ENCODE data around the gene GLRA1.
"Not testable (repeated sequence)": the region's sequence is repeated elsewhere in the genome, so short reads cannot be mapped to it uniquely, and the experiment has no call there.

Gene GLRA1

DNA sequence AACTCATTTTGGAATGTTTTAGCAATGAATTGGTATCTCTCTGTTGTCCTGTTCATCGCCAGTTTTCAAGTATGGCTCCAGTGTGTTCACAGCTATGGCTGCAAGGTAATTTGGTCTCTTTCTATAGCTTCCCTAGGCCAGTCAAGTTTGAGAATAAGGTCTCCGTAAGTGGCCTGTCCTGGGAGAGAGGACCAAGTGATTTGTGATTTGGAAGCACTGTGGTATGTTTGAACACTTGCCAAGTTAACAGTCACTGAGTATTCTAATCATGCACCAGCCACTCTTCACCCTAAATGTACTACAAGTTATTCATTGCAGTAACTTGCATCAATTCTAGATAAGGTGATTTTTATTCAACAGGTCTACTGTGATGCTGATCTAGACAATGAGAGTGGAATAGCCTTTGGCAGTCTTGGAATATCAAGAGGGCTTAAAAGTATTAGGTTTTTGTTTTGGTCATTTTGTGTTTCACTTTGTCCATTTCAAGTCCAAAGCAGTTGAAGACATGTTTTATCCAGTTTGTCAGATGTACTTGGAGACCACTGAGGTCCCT lies 111.8 kb downstream of the GLRA1 start:
- no peak for DNase-seq

DNA sequence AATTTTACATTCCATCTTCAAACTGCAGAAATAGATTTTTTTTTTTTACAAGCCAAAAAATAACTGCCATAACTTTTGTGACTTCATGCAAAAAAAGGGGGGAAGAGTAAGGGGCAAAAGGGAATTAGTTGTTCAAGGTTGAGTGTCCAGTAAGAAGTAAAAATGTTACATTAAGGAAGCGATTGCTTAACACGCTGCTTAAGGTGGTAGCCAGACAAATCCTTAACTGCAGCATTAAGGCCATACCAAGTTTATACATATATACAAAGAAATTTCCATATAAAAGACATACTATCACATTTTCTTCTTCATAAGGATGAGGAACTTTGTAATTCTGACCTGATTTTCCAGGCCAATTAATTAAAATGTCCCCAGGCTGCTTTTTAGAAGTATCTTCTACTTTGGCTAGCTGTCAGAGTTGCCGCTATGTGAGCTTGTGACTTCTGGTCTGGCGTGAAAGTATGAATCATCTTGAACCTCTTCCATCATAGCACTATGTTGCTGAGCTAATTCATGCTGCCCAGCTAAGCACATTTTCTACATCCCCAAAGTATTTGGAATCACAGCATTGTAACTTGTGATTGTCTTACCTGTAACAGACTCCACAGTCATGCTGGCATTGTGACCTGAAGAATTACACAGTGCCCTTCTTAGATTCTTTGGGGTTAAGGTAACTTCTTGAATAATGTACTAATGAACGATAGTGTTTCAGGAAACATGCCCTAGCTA lies 112.9 kb downstream of the GLRA1 start:
- no peak for DNase-seq

DNA sequence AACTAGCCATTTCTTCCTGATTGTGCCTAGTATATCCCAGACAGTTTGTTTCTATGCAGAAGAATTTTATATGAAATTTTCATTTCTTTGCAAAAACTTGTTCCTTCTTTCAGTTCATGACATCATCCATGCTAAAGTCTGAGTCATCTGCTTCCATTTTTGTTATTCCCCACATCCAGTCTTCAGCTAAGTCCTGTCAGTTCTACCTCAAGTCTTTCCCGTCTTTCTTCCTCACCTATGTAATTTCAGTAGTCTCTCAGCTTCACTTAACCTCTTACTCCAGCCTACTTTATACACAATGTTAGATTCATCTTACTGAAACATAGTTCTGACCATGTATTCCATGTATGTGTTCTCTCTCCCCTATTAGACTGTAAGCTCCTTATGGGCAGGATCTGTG lies 113.8 kb downstream of the GLRA1 start:
- no peak for DNase-seq

DNA sequence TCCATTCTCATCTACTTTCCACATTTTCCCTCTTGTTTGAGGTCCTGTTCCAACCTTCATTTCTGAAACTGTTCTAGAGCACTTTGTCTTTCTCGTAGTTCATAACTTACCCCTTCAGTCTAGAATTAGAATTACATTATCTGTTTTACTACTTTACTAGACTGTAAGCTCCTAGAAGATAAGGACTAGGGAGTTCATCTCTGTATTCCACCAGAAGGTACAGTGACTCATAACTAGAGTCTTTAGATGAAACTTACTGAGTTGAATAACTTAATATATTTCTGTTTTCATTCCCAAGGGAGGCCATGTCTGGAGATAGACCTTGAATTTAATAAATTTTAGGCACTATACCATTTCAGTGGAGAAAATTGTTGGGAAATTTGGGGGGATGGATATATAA lies 114.2 kb downstream of the GLRA1 start:
- DNase-seq: no peak

DNA sequence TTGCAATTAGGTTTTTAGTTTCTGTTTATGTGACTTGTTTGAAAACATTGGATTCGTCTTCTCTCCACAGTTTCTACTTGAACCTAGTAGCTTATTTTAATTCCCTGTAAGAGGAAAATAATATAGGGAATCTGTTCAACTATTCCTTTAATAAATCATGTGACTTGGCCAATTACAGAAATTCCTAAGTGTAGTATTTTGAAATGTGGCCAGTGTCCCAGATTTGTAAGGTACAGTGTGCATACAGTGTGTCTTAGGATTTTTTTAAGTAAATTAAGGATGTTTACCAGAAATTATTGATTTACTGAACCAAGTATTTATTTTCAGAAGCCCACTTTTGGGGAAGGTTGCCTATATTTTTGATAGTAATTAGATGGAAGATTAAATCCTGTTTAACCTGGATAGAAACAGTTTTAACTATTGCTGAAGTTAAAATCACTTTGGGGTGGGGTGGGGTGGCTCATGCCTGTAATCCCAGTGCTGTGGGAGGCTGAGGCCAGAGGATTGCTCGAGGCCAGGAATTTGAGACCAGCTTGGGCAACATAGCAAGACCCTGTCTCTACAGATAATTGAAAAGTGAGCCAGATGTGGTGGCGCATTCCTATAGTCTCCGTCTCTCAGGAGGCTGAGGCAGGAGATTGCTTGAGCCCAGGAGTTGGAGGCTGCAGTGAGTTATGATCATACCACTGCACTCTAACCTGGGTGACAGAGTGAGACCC lies 116.0 kb downstream of the GLRA1 start:
- DNase-seq: no peak

DNA sequence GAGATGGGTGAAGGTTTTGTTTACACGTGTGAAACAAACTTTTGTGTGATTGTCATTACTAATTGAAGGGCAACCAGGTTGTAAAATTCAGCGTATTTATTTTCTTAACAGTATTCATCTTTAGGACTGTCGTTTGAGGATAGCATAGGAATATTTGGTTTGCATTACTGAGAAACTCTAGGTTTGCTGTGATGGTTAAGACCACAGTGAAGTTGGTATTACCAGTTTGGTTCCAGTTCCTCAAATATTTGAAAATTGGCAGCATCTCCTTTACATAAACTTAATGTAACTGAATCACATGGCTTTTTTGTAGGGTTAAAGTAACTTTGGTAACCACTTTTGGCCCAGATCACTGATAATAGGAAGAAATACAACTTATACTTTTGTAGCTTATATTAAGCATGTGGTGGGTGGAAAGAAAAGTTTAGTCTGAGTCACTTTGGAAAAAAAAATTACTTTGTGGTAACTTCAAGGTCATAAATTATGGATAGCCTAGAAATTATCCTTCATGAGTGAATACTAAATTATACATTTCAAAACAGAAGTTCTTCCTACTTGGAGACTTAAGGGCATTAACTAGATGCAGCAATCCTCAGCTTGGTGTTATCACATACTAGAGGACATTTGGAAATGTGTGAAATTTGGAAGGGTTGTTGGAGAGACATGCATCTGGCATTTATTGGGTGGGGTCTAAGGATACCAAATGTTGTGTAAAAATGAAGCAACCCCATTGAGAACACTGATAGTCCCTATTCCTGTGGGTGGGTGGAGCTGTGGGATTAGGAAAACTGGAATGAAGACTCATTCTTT lies 119.0 kb downstream of the GLRA1 start:
- DNase-seq: no peak

DNA sequence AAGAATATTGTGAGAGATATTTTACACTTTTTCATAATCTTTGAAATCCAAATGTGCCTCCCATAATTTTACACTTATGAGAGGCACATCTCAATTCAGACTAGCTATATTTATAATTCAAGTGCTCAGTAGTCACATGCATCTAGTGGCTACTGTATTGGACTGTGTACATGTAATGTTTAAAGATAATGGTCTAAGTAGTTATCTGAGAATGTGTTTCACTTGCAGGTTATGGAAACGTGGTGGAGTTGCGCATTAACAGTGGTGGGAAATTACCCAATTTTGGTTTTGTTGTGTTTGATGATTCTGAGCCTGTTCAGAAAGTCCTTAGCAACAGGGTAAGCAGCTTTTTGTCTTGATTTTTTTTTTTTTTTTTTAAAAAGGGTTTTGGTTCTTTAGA lies 124.1 kb downstream of the GLRA1 start:
- no peak for DNase-seq

DNA sequence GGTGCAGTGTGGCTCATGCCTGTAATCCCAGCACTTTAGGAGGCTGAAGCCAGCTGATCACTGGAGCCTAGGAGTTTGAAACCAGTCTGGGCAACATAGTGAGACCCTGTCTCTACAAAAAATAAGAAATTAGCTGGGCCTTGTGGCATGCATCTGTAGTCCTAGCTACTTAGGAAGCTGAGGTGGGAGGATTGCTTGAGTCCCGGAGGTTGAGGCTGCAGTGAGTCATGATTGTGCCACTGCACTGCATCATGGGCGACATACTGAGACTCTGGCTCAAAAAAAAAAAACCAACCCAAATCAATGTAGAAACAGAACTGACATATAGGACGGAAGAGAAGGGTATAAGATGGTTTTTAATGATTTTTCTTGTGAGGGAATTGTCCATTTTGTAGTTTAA lies 125.2 kb downstream of the GLRA1 start:
- DNase-seq: no peak

DNA sequence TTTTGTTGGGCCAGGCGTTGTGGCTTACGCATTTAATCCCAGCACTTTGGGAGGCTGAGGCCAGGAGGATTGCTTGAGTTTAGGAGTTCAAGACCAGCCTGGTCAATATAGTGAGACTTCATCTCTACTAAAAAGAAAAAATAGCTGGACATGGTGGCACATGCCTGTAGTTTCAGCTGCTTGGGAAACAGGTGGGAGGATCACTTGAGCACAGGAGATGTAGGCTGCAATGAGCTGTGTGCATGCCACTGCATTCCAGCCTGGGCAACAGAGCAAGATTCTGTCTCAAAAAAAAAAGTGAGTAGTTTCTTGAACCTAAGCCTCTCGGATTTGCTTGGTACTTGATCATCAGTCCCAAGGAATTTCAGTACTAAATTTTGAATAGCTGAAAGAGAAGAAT lies 126.0 kb downstream of the GLRA1 start:
- DNase-seq: no peak

DNA sequence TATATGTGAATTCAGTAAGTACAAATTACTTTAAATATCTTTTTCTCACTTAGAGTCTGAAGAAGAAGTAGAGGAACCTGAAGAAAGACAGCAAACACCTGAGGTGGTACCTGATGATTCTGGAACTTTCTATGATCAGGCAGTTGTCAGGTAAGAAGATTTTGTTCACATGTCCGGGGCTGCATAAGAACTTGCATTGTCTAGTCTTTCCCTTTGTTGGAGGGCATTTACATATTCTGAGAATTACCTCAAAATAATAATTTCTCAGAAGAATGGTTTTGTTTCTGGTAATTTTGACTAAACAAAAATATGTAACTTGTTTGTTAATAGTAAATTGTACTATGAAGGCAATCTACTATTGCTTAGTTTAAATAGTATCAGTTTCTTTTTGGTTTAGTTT lies 129.2 kb downstream of the GLRA1 start:
- no peak for DNase-seq

DNA sequence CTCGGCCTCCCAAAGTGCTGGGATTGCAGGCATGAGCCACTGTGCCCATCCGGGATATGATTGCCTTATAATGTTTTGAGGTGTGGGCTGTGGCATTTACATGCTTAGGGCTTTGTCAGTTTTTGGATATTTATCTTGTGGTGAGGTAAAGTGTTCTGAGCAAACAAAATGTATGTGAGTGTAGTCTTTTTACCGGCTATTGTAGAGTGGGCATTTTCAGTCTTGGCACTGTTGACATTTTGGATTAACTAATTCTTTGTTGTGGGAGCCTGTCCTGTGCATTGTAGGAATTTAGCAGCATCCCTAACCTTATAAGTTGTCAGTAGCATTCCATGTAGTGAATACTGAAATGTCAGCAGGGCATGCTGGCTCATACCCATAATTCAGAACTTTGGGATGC lies 131.3 kb downstream of the GLRA1 start:
- no peak for DNase-seq

DNA sequence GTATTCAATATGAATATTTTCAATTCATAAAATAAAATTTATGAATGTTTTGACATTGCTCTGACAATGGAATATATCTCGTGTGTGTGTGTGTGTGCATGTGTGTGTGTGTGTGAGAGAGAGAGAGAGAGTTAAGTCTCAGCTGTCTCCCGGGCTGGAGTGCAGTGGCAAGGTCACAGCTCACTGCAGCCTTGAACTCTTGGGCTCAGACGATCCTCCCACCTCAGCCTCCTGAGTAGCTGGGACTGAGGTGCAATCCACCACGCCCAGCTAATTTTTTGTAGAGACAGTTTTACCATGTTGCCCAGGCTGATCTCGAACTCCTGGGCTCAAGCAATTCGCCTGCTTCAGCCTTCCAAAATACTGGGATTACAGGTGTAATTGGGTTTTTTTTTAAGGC lies 136.8 kb downstream of the GLRA1 start:
- no peak for DNase-seq

DNA sequence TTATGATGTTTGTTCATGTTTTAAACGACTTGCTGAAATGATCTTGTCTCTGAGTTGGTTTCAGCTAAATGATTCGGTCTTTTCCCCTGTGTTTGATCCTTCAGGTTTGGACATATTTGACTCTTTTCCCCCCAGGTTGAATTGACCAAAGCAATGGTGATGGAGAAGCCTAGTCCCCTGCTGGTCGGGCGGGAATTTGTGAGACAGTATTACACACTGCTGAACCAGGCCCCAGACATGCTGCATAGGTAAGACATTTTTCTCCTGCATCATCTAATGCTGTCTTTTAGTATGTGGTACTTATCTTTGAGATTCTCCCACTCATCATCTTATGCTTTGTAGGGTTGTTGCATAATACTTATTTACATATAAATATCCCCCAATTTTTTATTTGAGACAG lies 138.2 kb downstream of the GLRA1 start:
- DNase-seq: no peak

DNA sequence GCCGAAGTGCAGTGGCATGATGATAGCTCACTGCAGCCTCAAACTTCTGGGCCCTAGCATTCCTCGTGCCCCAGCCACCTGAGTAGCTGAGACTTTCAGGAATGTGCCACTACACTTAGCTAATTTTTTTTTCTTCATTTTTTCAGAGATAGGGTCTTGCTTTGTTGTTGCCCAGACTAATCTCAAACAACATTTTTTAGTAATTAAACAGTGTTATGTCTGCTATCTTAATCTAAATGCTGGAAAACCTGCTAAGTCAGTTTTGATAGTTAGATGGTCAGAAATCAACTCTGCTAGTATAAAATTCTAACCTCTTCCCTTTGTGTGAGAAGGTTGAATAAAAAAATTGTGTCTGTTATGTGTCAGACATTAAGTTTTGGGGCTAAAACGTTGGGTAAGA lies 140.5 kb downstream of the GLRA1 start:
- no peak for DNase-seq

DNA sequence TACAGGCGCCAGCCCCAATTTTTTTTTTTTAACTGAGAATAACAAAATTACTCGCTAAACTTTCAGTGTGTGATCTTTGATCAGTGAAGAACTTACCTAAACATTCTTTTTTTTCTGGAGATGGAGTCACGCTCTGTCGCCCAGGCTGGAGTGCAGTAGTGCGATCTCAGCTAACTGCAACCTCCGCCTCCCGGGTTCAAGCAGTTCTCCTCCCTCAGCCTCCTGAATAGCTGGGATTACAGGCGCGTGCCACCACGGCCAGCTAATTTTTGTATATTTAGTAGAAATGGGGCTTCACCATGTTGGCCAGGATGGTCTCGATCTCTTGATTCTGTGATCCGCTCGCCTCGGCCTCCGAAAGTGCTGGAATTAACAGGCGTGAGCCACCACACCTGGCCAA lies 141.0 kb downstream of the GLRA1 start:
- DNase-seq: not testable (repeated sequence)

DNA sequence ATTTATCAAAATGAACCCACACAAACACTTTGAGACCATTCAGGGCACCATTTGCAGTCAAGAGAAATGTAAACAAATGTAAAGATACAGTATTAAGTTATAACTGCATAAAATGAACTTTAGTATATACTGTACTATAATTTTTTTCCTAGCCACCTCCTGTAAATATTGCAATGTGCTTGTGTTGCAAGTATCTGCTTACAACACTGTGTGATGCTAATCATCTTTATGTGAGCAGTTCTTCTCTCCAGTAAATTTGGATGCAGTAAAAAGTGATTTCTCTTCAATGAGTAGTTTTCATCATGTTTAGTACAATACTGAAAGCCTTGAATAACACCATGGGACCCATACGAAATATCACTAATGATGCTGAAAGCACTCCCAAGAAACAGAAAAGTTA lies 143.4 kb downstream of the GLRA1 start:
- no peak for DNase-seq

DNA sequence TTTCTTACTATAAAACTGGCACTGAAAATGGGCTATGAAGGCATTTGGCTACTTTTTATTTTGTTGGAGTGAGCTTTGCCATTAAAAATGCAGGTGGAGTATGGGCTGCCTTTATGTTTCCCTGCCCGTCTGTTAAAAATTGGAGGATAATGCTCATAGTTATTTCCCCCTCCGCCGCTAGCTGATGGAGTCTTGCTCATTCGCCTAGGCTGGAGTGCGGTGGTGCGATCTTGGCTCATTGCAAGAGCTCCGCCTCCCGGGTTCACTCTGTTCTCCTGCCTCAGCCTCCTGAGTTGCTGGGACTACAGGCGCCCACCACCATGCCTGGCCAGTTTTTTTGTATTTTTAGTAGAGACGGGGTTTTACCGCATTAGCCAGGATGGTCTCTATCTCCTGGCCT lies 144.3 kb downstream of the GLRA1 start:
- DNase-seq: no peak

DNA sequence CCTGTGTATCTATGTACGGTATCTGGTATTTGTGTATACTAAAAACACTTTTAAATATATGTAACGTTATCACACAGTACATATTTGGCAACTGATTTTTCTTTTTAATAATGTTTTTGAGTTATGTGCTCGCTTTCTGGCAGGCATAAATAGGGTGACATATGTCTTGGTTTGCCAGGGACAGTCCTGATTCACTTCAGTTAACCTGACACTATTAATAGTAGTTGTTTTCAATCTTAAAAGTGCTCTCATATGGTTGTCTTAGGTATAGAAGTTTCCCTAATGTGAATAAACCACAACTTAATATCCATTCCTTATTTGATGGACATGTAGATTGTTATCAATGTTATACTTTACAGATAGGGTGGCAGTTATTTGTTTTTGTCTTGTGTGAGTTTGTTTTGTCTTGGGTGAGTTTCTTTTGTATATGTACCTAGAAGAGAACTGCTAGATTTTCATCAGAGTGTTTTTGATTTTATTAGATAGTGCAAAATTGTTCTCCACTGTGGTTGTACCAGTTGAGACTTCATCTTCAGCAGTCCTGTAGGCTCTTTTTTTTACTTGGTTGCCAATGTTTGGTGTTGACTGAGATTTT lies 145.0 kb downstream of the GLRA1 start:
- DNase-seq: no peak

DNA sequence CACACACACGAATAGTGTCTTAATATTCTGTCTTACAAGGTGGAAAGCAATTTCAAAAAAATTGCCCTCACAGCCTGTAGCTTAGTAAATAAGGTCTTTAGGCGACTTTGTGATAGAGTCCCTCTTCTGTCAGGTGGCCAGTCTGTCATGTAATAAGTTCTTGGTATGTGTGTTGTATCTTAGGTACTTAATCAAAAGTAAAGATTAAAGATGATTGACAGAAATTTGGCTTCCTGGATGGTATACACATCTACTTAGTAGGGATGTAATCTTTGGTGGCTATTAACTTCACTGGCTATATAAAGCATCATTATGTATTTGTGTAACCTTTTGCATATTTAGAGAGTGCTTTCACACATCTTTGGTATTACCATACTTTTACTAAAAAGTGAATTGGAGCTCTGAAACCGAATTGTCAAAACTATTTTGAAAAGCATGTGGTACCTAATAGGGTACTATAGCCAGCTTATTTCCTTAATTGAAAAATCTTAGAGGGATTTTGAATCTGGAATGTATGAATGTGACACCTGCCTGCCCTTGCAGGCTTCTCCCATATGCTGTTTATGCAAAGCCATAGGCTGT lies 149.5 kb downstream of the GLRA1 start:
- no peak for DNase-seq

DNA sequence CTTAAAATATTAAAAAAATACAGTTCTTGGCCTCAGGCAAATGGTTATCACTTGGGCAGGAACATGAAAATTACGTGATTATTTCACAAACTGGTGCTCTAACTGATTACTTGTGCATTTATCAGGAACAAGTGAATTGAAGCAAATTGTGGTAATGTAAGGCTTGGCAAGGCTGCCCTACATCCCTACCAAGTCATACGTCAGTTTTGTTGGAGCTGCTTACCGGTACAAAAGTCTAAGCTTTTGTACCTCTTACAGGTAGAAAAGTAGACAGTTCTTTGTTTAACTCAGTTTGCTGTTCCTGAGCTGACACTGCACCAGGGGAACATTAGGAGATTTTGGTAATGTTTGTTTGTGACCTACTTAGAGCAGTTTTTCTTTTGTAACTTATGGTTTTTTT lies 150.7 kb downstream of the GLRA1 start:
- no peak for DNase-seq

DNA sequence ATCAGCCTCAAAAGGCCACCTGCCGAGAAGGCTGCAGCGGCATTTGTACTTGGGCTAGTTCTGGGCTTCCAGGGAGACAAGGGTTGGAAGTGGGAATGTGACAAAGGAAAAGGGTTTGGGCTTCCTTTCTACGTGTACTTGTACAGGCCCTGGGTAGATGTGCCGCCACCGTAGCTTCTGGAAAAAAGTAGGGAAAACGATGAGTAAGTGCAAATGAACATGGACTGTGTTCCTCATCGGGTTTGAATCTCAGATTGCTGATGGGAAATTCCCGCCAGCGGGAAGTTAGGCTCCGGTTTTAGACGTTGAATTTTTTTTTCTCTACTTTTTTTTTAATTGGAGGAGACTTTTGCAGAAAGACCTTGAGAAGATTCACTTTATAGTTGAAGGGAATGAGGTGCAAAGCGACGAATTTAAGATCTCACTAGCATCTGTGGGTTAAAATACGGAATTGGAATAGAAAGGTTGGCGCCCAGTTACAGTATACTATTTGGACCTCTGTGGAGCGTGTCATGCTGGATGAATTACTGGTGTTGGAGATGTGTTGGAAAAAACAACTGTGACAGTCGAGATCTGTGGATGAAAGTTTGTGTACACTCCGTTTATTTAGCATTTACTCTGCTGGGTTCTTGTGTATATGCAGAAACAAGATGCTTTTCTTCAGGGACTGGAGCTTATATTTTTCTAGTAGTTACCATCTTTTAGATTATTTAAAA lies 151.6 kb downstream of the GLRA1 start:
- no peak for DNase-seq

Data from NCI-H1436 (cell line).